Measurements from ENCODE around the gene KLHL3. TPM values are rescaled to one million over a fixed set of nuclear protein-coding genes. Genes with fewer than 3 reads are reported as not detected.
"Not testable (repeated sequence)": the region's sequence is repeated elsewhere in the genome, so short reads cannot be mapped to it uniquely, and the experiment has no call there.

KLHL3 gene
- total RNA-seq, 2 donors from 2014 or later = 4.4 to 6.3 TPM

GRCh38 chr5:137649228-137649935 is 86.5 kb downstream of the KLHL3 start:
- no peak for DNase-seq
- TF ChIP-seq, protein P1, sequence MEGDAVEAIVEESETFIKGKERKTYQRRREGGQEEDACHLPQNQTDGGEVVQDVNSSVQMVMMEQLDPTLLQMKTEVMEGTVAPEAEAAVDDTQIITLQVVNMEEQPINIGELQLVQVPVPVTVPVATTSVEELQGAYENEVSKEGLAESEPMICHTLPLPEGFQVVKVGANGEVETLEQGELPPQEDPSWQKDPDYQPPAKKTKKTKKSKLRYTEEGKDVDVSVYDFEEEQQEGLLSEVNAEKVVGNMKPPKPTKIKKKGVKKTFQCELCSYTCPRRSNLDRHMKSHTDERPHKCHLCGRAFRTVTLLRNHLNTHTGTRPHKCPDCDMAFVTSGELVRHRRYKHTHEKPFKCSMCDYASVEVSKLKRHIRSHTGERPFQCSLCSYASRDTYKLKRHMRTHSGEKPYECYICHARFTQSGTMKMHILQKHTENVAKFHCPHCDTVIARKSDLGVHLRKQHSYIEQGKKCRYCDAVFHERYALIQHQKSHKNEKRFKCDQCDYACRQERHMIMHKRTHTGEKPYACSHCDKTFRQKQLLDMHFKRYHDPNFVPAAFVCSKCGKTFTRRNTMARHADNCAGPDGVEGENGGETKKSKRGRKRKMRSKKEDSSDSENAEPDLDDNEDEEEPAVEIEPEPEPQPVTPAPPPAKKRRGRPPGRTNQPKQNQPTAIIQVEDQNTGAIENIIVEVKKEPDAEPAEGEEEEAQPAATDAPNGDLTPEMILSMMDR (IDR thresholded peaks at IDR 0.05) = no peak

DNA sequence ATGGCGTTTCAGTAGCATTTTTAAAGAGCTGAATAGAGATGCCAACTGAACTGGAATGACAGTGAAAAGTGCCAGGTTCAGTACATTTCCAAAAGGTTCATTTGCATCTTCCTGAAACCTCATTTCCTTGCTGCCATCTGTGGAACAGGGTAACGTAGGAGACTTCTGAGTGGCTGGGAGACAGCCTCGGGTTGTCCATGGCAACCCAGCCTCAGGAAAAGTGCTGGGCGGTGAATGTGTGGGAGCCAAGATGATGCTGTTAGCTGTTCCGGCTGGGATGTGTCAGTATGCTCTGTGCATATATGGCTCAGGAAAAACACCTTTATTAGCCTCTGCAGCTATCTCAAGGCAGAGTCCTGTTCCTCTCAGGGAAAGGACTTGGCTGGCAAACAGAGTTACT is 87.5 kb downstream of the KLHL3 start:
- no peaks in the 10 kb centered on the region for H3K4me1 ChIP-seq
- no peak overlapping the region for H3K9ac ChIP-seq (ENCODE audit: low read depth in 2 of 2, low read length in 2 of 2)
- H3K27ac ChIP-seq = no peak overlapping the region
- no peaks in the 10 kb centered on the region for H3K36me3 ChIP-seq
- no peaks in the 10 kb centered on the region for H3K27me3 ChIP-seq
- no peaks in the 10 kb centered on the region for H3K9me3 ChIP-seq
- TF ChIP-seq, protein P1 (IDR thresholded peaks at IDR 0.05) = no peak
- no peak overlapping the region for H3K4me3 ChIP-seq
- DNase-seq = no peak
- intact Hi-C loops (cut with DNase I) = no loop called here

More at GRCh38 chr5:137649228-137649935, 86.5 kb downstream of the KLHL3 start:
- Histone ChIP-seq H3K9me3 (no peaks in the 10 kb centered on the region), H3K27ac (no peak overlapping the region), H3K9ac (ENCODE audit: low read depth in 2 of 2, low read length in 2 of 2) (no peak overlapping the region), H3K36me3 (no peaks in the 10 kb centered on the region), H3K4me3 (no peak overlapping the region), H3K4me1 (no peaks in the 10 kb centered on the region), H3K27me3 (no peaks in the 10 kb centered on the region)
- intact Hi-C loops (cut with DNase I) = no loop called here

- TF ChIP-seq, protein P1 (IDR thresholded peaks at IDR 0.05) = no peak
- no peaks in the 10 kb centered on the region for H3K4me1 ChIP-seq
- no peaks in the 10 kb centered on the region for H3K36me3 ChIP-seq
- no peaks in the 10 kb centered on the region for H3K27me3 ChIP-seq
- no peaks in the 10 kb centered on the region for H3K9me3 ChIP-seq
- H3K27ac ChIP-seq = no peak overlapping the region
- H3K4me3 ChIP-seq = no peak overlapping the region
- no peak overlapping the region for H3K9ac ChIP-seq (ENCODE audit: low read depth in 2 of 2, low read length in 2 of 2)
- intact Hi-C loops (cut with DNase I) = no loop called here
- no peak for DNase-seq
Observed at GRCh38 chr5:137647401-137647800, 88.5 kb downstream of the KLHL3 start.

- H3K4me3 ChIP-seq = no peak overlapping the region
- no peak for DNase-seq
- no peaks in the 10 kb centered on the region for H3K9me3 ChIP-seq
- H3K36me3 ChIP-seq = no peaks in the 10 kb centered on the region
- H3K9ac ChIP-seq (ENCODE audit: low read depth in 2 of 2, low read length in 2 of 2) = no peak overlapping the region
- H3K27ac ChIP-seq = no peak overlapping the region
- intact Hi-C loops (cut with DNase I) = no loop called here
- TF ChIP-seq, protein P1 (IDR thresholded peaks at IDR 0.05) = no peak
- no peaks in the 10 kb centered on the region for H3K4me1 ChIP-seq
- H3K27me3 ChIP-seq = no peaks in the 10 kb centered on the region
Observed at GRCh38 chr5:137646761-137647160, 89.1 kb downstream of the KLHL3 start.

DNA sequence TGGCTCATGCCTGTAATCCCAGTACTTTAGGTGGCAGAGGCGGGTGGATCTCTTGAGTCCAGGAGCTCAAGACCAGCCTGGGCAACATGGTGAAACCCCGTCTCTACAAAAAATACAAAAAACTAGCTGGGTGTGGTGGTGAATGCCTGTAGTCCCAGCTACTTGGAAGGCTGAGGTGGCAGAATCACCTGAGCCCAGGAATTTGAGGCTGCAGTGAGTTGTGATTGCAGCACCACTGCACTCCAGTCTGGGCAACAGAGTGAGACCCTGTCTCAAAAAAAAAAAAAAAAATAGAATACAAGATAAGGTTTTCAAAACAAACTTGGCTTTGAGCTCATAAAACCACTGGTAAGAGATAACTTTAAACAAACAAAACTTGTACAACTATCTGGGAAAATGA is 92.8 kb downstream of the KLHL3 start:
- H3K36me3 ChIP-seq; H3K4me1 ChIP-seq; H3K27ac ChIP-seq; H3K9me3 ChIP-seq; H3K27me3 ChIP-seq; H3K9ac ChIP-seq (ENCODE audit: low read depth in 2 of 2, low read length in 2 of 2); DNase-seq; H3K4me3 ChIP-seq; intact Hi-C loops (cut with DNase I): not testable (repeated sequence)

- Histone ChIP-seq H3K27me3 (no peaks in the 10 kb centered on the region), H3K9me3 (no peaks in the 10 kb centered on the region), H3K4me3 (no peak overlapping the region), H3K9ac (ENCODE audit: low read depth in 2 of 2, low read length in 2 of 2) (no peak overlapping the region), H3K4me1 (no peaks in the 10 kb centered on the region), H3K27ac (no peak overlapping the region), H3K36me3 (no peaks in the 10 kb centered on the region)
- DNase-seq = no peak
- TF ChIP-seq, protein P1 (IDR thresholded peaks at IDR 0.05) = no peak
- intact Hi-C loops (cut with DNase I) = no loop called here
Observed at GRCh38 chr5:137642091-137642490, 93.8 kb downstream of the KLHL3 start.

All from colonic mucosa (tissue), 4 donors.